Gastroesophageal sphincter (tissue), 3 donors: ENCODE measurements around the gene EPB41L4A.

Experiments
- CTCF ChIP-seq, 4 experiments: fragments of 200-600 bp in 2 of 4; fragments of 450-650 bp in 2 of 4; sonication (generic) in 1 of 4; IDR thresholded peaks; one replicate each; pipeline ENCODE4 v1.5.1; 2017 to 2019; ENCODE audit warnings: antibody characterized with exemption in 4 of 4, mild to moderate bottlenecking in 2 of 4, moderate library complexity in 2 of 4
- EP300 ChIP-seq: sonication (generic); formaldehyde crosslinking; IDR thresholded peaks from one replicate; pipeline ENCODE4 v1.6.1; 2017; ENCODE audit warnings: antibody characterized with exemption, mild to moderate bottlenecking

DNA sequence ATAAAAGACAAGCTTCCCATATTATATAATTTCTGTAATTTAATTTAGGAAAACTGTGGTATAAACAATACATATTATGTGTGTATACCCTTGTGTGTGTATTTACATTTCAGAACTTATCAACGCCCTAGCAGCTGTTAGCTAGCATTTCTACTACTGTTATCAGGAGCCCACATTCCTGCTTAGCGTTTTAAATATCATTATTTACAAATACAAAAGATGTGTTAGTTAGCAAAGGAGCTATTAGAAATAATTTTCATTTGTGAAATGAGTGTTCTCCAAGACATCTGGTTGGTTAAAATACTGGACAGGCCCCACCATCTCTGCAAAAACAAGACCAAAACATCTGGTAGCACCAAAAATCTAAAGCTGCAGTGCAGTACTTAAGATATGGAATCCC, 48.0 kb downstream of the EPB41L4A start:
- no peak for TF ChIP-seq EP300
- no peak for TF ChIP-seq CTCF (IDR thresholded peaks at IDR 0.05)
